IPS-18a (cell line): ENCODE measurements around the gene NME7.
"Not testable (repeated sequence)": the region's sequence is repeated elsewhere in the genome, so short reads cannot be mapped to it uniquely, and the experiment has no call there.

Experiments used
- H3K27ac ChIP-seq: one replicate; pipeline ENCODE4 v1.5.1; 2013; ENCODE audit warnings: low read length
- H3K27me3 ChIP-seq: one replicate; pipeline ENCODE4 v1.6.1; 2013; ENCODE audit warnings: mild to moderate bottlenecking, low read length; ENCODE audit not compliant: control insufficient read depth, insufficient read depth
- H3K36me3 ChIP-seq: one replicate; pipeline ENCODE4 v1.6.1; 2013; ENCODE audit warnings: low read depth, low read length; ENCODE audit not compliant: control insufficient read depth
- H3K4me1 ChIP-seq: one replicate; pipeline ENCODE4 v1.6.1; 2013; ENCODE audit warnings: low read depth, low read length; ENCODE audit not compliant: control insufficient read depth
- H3K4me3 ChIP-seq: one replicate; pipeline ENCODE4 v1.5.1; 2013; ENCODE audit warnings: low read length
- H3K9ac ChIP-seq: one replicate; pipeline ENCODE4 v1.6.1; 2013; ENCODE audit warnings: mild to moderate bottlenecking, low read length, moderate library complexity
- H3K9me3 ChIP-seq: one replicate; pipeline ENCODE4 v1.6.1; 2013; ENCODE audit warnings: low read depth, low read length; ENCODE audit not compliant: control insufficient read depth

NME7 gene

GRCh38 chr1:169367686-169368405, at the start of gene NME7, which contains the start of gene BLZF1:
Gene NME7 (minus strand): TSS chr1:169367797. CDS start chr1:169367710, 87 bp downstream.
Gene BLZF1 (plus strand): TSS chr1:169368195. CDS start chr1:169369523, 1,328 bp downstream.
- Histone ChIP-seq H3K9me3 (no peaks in the 10 kb centered on the region), H3K27me3 (no peaks in the 10 kb centered on the region), H3K36me3 (peaks cover 6% of the 10 kb centered on the region), H3K4me3 (peak within 1 kb of the TSS; percentile 78), H3K4me1 (peaks cover 3% of the 10 kb centered on the region), H3K9ac (peak within 1 kb of the TSS; percentile 38), H3K27ac (peak within 1 kb of the TSS; percentile 31)

- no peaks in the 10 kb centered on the region for H3K36me3 ChIP-seq
- no peak overlapping the region for H3K27ac ChIP-seq
- no peaks in the 10 kb centered on the region for H3K4me1 ChIP-seq
- no peaks in the 10 kb centered on the region for H3K9me3 ChIP-seq
- H3K4me3 ChIP-seq, result no peak overlapping the region
- no peak overlapping the region for H3K9ac ChIP-seq
- H3K27me3 ChIP-seq, result no peaks in the 10 kb centered on the region
These were observed 47.4 kb upstream of the NME7 start for GRCh38 chr1:169414952-169415351.

- H3K36me3 ChIP-seq, result not testable (repeated sequence)
These were observed 40.7 kb upstream of the NME7 start for GRCh38 chr1:169408340-169408739.

GRCh38 chr1:169402578-169402977, 35.0 kb upstream of the NME7 start:
- not testable (repeated sequence) for H3K4me1 ChIP-seq, H3K27me3 ChIP-seq, H3K9me3 ChIP-seq, H3K36me3 ChIP-seq, H3K27ac ChIP-seq, H3K4me3 ChIP-seq, H3K9ac ChIP-seq

More at GRCh38 chr1:169408340-169408739, 40.7 kb upstream of the NME7 start:
- H3K4me3 ChIP-seq, H3K27ac ChIP-seq, H3K9me3 ChIP-seq, H3K9ac ChIP-seq, H3K4me1 ChIP-seq, H3K27me3 ChIP-seq: not testable (repeated sequence)

GRCh38 chr1:169395955-169396354, 28.4 kb upstream of the NME7 start:
- H3K9me3 ChIP-seq, result no peaks in the 10 kb centered on the region
- H3K36me3 ChIP-seq, result peaks cover 3% of the 10 kb centered on the region
- H3K4me1 ChIP-seq, result no peaks in the 10 kb centered on the region
- no peak overlapping the region for H3K27ac ChIP-seq
- no peak overlapping the region for H3K9ac ChIP-seq
- H3K4me3 ChIP-seq, result no peak overlapping the region
- no peaks in the 10 kb centered on the region for H3K27me3 ChIP-seq

GRCh38 chr1:169392406-169392805, 24.8 kb upstream of the NME7 start:
- peaks cover 8% of the 10 kb centered on the region for H3K36me3 ChIP-seq

GRCh38 chr1:169390303-169390702, 22.7 kb upstream of the NME7 start:
- H3K27me3 ChIP-seq, result no peaks in the 10 kb centered on the region
- H3K36me3 ChIP-seq, result peaks cover 15% of the 10 kb centered on the region
- no peaks in the 10 kb centered on the region for H3K4me1 ChIP-seq
- no peak overlapping the region for H3K9ac ChIP-seq
- no peak overlapping the region for H3K27ac ChIP-seq
- no peak overlapping the region for H3K4me3 ChIP-seq
- H3K9me3 ChIP-seq, result no peaks in the 10 kb centered on the region

More at GRCh38 chr1:169392406-169392805, 24.8 kb upstream of the NME7 start:
- no peak overlapping the region for H3K27ac ChIP-seq
- no peaks in the 10 kb centered on the region for H3K9me3 ChIP-seq
- no peak overlapping the region for H3K9ac ChIP-seq
- no peaks in the 10 kb centered on the region for H3K4me1 ChIP-seq
- no peaks in the 10 kb centered on the region for H3K27me3 ChIP-seq
- no peak overlapping the region for H3K4me3 ChIP-seq

- H3K4me1 ChIP-seq, result no peaks in the 10 kb centered on the region
These were observed 19.8 kb upstream of the NME7 start for GRCh38 chr1:169387399-169387798.

GRCh38 chr1:169383449-169383848, 15.9 kb upstream of the NME7 start:
- H3K4me1 ChIP-seq, result no peaks in the 10 kb centered on the region
- no peak overlapping the region for H3K27ac ChIP-seq
- no peaks in the 10 kb centered on the region for H3K9me3 ChIP-seq
- H3K27me3 ChIP-seq, result no peaks in the 10 kb centered on the region
- H3K9ac ChIP-seq, result no peak overlapping the region
- H3K4me3 ChIP-seq, result no peak overlapping the region
- peaks cover 30% of the 10 kb centered on the region for H3K36me3 ChIP-seq

More at GRCh38 chr1:169387399-169387798, 19.8 kb upstream of the NME7 start:
- no peaks in the 10 kb centered on the region for H3K27me3 ChIP-seq
- H3K9ac ChIP-seq, result no peak overlapping the region
- H3K36me3 ChIP-seq, result peaks cover 19% of the 10 kb centered on the region
- H3K9me3 ChIP-seq, result no peaks in the 10 kb centered on the region
- no peak overlapping the region for H3K4me3 ChIP-seq
- no peak overlapping the region for H3K27ac ChIP-seq

GRCh38 chr1:169381162-169381561, 13.6 kb upstream of the NME7 start:
- H3K27ac ChIP-seq, result no peak overlapping the region
- no peaks in the 10 kb centered on the region for H3K4me1 ChIP-seq
- no peak overlapping the region for H3K9ac ChIP-seq
- H3K36me3 ChIP-seq, result peaks cover 26% of the 10 kb centered on the region
- no peaks in the 10 kb centered on the region for H3K9me3 ChIP-seq
- no peak overlapping the region for H3K4me3 ChIP-seq
- H3K27me3 ChIP-seq, result no peaks in the 10 kb centered on the region

- H3K4me1 ChIP-seq, result peaks cover 3% of the 10 kb centered on the region
- no peak overlapping the region for H3K9ac ChIP-seq
- no peak overlapping the region for H3K27ac ChIP-seq
- no peak overlapping the region for H3K4me3 ChIP-seq
- peaks cover 6% of the 10 kb centered on the region for H3K36me3 ChIP-seq
- H3K27me3 ChIP-seq, result no peaks in the 10 kb centered on the region
- no peaks in the 10 kb centered on the region for H3K9me3 ChIP-seq
These were observed 3.8 kb upstream of the NME7 start for GRCh38 chr1:169371404-169371803.

GRCh38 chr1:169368406-169368769, 791 bp upstream of the NME7 start:
- H3K4me1 ChIP-seq, result peaks cover 3% of the 10 kb centered on the region
- no peak overlapping the region for H3K27ac ChIP-seq
- H3K9ac ChIP-seq, result peak overlapping the region; percentile 38
- H3K36me3 ChIP-seq, result peaks cover 6% of the 10 kb centered on the region
- H3K9me3 ChIP-seq, result no peaks in the 10 kb centered on the region
- H3K27me3 ChIP-seq, result no peaks in the 10 kb centered on the region
- H3K4me3 ChIP-seq, result peak overlapping the region; percentile 78
